Stimulated activated CD4-positive, alpha-beta T cell treated with anti-CD3 and anti-CD28 coated beads, Interleukin-12 subunit alpha, Interleukin-12 subunit beta, amount 100 ng/mL, for 48 hours (primary cell): ENCODE measurements around the gene FGD5.
"Not testable (repeated sequence)": the region's sequence is repeated elsewhere in the genome, so short reads cannot be mapped to it uniquely, and the experiment has no call there.

Experiments
- DNase-seq, 3 donors: peaks; one replicate each; pipeline ENCODE4 v3.0.0-alpha.2; 2020; ENCODE audit warnings: low read depth in 2 of 3, low spot score in 1 of 3

FGD5 gene

DNA sequence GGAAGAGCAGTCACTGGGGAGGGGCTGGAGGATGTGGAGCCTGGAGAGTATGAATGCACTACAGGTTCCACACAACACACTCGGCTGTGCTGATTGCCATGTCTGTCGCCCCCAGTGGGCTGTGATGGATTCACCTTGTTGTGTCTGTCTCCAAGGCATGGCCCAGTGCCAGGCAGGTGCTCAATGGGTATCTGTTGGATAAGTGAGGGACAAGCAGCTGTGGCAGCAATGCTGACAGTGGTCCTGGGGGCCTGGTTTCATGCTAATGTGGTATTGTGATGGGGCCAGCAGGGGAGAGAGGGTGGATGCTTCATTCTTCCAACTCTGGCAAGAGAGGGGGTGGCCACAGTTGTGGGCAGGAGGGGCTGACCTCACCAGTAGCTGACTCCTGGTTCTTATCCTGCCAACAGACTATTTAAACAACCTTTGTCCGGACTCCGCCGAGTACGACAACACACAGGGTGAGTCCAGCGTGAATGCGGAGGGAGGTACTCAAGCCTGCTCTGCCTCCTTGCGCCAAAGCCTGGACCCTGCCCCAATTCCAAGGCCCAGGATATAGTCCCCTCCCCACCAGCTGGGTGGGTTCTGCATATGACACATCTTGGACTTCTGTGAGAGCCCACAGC lies 81.3 kb downstream of the FGD5 start:
- no peak for DNase-seq

DNA sequence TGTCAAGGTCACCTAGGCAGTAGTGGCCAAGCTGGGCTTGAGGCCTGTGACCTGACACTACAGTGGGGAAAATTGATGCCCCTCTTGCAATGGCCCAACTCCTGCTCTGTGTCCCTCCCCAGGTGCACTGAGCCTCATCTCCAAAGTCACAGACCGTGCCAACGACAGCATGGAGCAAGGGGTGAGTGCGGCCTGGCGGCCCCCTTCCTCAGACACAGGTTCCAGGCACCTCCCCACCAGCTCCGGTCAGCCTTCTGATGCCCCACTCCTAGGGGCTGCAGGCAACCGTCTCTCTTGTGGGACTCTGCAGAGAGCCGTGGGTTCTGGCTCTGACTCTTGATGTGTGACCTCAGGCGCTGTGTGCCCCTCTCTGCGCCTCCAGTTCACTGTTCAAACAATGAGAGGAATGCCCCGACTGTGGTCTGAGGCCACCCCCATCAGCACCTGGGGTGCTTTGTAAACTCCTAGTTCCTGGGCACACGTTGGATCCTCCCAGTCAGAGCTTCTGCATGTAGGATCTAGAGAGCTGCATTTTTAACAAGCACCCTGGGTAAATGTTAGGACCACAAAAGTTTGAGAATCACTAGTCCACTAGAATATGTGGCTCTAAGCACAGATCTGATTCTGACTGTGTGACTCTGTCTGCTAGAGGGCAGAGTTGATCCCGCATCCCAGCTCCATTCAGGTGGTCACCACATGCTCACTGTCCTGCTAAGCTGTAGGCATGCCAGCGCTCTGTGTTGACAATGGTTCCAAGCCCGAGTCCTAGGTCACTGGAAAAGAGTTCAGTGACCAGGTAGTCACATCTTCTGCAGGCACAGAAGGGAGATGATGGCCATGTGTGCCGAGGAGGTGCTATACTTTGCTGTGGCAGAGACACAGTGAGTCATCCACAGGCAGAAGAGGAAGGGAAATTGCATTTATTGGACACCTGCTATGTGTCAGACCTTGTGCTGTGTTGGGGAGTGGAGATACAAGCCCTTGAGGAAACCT lies 82.4 kb downstream of the FGD5 start:
- DNase-seq, result no peak

DNA sequence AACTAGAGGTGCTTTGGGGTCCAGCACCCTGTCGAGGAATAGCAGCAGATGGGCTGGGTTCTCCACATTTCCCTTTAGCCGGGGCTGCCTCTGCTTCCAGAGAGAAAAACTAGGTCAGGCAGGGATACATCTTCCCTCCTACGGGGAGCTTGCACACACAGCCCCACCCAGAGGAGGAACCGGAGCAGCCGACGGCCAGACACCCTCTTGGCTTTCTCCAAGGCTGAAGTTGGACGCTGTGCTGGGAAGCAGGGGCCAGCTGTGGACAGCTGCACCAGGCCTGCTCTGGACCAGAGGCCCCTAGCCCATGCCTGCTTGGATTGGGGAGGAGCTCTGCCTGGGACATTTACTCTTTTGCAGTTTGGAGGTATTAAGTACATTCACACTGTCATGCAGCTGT lies 84.0 kb downstream of the FGD5 start:
- no peak for DNase-seq

DNA sequence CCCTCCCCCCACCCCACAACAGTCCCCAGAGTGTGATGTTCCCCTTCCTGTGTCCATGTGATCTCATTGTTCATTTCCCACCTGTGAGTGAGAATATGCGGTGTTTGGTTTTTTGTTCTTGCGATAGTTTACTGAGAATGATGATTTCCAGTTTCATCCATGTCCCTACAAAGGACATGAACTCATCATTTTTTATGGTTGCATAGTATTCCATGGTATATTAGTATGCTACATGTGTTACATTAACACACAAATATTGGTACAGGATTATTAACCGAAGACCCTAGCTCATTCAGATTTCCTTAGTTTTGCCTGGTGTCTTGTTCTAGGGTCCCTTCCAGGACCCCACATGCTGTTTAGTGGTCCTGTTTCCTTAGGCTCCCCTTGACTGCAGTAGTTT lies 84.7 kb downstream of the FGD5 start:
- DNase-seq, result not testable (repeated sequence)

DNA sequence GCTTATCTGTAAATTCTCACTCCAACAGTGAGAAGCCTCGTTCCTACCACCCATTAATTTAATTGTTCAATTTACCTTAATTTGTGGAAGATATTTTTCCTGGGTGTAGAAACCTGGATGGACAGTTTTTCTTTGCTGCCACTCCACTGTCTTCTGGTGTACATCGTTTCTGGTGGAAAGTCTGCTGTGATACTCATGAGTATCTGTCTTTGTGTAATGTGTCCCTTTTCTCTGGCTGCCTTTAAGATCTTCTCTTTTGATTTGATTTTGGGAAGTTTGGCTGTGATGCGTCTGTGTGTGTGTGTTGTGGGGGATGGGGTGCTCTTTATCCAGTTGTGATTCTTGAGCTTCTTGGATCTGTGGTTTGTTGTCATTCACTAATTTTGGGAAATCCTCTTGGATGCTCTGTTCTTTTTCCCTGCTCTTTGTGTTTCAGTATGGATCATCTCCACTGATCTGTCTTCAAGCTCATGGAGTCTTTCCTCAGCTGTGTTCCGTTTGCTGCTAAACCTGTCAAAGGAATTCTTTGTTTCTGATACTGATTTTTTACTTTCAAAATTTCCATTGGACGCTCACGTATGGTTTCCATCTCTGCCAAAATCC lies 86.4 kb downstream of the FGD5 start:
- no peak for DNase-seq

DNA sequence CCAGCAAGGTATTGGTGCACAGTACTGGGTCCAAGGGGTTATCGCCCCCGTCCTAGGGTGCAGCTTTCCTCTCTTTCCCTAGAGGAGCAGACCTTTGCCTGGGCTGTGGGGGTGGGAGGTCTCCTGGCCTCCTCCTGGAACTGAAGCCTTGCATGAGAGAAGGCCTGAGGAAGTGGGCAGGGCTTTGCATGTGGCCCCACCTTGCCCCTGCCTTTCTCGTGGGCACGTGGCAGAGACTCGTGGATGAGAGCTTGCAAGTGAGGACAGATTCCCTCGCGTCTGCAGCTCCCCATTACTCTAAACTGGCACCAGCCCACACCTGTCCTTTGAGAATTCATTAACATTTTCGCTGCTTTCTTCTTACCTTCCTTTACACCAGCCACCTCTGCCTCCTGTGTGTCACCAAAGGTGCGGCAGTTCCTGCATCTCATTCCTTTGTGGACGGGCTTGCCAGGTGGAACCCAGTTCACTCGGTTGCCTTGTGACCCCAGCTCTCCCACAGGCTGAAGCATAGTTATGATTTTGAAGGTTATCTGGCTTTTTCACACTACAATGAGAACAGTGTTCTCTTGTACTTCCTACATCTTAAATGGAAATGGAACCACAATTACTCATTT lies 87.7 kb downstream of the FGD5 start:
- no peak for DNase-seq

DNA sequence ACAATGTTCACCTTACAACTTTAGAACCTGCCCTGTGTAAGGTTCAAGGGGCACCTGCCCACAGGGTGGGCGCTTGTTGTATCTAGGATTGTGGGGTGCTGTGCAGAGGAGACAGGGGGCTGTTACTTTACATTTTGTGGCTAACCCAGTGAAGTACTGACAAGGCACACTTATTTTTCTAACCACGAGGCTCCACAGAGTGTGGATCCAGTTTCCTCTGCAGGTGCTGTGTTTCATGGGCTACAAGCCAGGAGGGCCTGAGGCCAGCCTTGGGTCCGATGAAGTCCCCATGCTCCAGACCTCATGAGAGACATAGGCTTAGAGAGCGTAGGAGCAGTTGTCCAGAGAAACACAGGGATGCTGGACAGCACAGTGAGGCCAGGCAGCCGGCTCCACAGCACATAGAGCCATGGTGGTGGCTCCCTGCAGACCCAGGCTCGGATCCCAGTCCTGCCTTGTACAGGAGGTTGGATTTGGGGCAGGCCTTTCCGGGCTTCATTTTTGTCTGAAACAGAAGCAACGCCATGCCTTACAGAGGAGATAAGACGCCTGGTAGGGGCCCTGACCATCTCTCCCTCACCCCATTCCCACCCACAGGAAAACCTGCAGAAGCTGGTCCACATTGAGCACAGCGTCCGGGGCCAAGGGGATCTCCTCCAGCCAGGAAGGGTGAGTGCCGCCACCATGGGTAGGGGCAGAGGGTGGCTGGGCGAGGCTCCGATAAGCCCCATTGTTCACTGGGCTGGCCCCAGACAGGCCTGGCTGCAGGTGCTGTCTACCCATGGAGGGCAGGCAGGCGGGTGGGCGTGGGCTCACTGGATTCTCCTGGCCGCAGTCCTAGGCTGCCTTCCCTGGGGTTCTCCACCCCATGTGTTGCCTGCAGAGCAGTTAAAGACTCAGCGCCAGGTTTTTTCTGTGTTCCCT lies 88.5 kb downstream of the FGD5 start:
- no peak for DNase-seq

DNA sequence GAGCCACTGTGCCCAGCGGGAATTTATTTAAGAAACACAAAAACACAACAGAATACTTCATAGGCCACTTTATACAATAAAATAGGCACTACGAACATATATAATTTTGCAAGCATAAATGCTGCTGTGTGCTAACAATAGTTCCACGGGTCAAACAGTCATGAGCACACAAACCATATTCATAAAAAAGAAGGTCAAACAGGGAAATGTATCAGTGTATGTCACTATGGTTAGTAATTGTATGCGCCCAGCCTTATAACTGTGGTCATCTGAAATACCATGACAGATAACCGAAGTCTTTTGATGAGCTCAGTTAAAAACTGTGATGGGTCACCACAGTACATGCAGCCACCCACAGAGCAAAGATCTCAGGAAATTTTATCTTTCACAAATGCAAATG lies 90.5 kb downstream of the FGD5 start:
- DNase-seq, result no peak

DNA sequence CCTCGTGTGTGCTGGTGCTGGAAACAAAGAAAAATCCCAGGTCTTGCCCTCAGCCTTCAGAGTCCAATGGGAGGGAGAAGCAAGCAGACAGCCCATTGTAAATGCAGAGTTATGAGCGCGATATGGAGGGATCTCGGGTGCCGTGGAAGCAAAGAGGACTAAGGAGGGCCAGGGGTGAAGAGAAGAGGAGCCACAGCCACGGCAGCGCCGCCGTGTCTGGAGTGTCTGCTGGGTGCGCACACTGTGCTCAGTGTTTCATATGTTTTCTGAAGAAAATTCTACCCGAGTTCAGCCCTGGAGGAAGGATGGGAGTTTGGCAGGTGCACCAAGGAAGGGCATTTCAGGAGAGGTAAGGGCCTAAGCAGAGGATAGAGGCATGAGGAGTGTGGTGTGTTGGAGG lies 92.9 kb downstream of the FGD5 start:
- no peak for DNase-seq

DNA sequence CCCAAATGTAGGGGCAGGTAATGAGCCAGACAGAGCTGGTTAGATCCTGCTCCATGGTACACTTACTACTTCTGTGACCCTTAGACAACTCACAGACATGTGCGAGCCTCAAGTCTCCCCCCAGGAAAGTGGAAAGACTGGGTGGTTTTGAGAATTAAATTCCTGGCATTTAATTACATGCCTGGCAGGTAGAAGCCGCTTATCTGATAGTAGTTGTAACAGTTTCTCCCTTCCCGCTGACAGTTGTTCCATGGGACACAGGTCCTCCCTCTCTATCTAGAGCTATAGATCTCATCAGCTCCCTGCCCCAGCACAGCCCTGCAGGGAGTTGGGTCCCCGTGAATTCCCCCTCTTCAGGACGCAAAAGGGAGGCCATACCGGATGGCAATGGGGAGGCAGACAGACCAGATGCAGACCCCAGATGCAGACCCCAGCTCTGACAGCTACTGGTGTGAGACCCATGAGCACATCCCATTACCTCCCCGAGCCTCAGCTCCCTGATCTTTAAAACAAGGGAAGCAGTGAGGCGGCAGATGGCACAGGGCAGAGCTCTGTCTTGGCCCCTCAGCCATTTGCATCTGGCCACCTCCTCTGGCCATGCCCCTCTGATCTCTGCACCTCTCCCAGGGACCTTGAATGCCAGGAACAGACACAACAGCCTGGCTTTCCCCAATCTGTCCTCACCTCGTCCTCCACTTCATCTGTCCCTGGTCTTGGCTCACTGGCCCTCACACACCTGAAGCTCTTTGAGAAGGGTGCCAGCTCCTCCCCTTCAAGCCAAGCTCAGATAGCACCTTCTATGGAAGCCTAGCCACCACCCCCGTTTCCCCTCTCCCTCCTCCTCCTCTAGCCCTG lies 94.5 kb downstream of the FGD5 start:
- DNase-seq, result no peak

DNA sequence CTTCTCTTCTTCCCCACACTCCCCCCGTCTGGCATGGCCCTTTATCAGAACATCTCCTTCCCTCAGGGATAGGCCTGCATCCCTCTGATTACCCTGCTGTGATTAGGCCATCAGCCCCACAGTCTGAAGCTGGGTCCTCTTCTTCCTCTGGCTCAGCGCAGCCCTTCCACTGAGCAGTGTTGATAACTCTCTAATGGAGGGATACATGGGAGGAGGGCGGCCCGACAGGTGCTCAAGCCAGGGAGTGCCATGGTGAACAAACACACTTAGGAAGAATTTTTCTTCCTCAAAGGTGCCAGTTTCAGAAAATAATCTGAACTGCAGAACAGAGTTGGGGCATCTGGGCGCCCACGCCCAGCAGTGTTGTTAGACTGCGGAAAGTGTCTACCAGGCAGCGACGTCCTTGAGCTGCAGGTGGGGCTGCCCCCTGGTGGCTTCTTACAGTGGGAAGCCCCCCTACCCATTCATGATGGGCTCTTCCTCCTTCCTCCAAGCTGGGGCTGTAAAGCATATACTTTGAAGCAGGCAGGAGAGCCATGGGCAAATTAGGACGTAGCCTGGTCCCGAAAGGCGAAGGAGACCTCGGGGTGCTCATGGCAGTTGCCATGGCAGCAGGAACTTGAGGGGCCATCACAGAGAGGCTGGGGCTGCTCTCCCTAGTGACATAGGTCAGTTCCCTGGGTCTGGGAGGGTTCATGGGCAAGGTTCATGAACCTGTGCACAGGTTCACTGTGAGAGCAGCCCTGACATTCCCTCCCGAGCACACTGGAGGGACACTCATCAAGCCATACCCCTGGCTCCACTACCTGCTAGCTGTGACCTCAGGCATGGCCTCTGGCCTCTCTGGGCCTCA lies 95.4 kb downstream of the FGD5 start:
- no peak for DNase-seq

DNA sequence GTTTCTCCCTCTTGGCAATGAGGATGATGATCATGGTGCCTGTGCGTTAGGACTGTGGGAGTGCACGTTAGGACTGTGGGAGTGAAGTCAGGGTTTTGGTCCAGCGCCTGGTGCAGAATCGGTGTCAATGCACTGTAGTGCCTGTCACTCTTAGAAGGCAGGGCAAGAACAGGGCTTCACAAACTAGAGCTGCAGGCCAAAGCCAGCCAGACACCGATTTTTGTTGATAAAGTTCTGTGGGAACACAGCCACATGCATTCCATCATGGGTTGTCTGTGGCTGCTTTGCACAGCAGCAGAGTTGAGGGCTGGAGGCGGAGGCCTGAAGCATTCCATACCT lies 96.0 kb downstream of the FGD5 start:
- DNase-seq, result no peak

DNA sequence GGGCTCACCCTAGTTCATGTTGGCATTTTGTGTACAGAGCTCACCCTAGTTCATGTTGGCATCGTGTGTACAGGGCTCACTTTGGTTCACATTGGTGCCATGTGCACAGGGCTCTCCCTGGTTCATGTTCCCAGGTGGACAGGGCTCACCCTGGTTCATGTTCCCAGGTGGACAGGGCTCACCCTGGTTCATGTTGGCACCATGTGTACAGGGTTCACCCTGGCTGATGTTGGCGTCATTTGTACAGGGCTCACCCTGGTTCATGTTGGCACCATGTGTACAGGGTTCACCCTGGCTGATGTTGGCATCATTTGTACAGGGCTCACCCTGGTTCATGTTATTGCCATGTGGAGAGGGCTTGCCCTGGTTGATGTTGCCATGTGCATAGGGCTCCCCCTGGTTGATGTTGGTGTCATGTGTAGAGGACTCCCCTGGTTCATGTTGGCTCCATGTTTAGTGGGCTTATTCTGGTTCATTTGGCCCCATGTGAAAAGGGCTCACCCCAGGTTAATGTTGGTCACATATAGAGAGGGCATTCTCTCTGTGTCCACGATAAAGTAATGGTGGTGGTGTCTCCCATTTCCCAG lies 97.0 kb downstream of the FGD5 start:
- no peak for DNase-seq

DNA sequence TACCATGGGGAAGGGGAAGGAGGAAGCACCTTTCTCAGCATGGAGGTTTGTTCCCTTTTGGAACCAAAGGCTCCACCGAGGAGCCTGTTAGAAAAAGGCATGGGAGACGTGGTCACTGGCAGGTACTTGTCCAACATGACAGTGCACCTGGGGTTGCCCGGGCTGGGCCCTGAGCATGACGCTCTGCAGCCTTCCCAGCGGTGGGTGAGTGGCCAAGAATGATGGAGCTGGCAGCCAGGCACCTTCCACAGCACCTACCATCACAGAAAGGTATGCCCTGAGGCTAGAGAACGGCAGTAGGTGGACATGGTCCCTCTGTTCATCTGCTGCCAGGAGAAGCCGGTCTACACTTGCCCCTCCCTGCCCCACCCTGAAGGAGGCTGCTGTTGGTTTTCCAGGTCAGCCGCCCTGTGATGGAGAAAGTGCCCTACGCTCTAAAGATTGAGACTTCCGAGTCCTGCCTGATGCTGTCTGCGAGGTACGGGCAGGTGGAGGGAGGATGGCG lies 99.6 kb downstream of the FGD5 start:
- no peak for DNase-seq

DNA sequence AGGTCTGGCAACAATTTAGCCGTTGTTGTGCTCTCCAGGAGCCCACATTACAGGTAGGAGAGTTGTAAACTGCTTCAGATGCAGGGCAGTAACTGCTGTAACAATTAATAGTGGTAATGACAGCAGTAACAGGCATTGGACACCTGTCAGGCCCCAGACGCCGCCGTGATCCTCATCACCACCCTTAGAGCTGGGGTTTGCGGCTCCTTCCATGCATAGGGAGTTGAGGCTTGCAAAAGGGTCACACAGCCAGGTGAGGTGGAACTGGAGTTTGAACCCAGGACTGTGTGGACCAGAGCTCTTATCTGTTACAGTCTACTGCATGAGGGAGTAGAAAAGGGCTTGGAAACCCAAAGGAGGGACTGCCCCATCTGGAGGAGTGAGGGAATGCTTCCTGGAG lies 101.8 kb downstream of the FGD5 start:
- no peak for DNase-seq

DNA sequence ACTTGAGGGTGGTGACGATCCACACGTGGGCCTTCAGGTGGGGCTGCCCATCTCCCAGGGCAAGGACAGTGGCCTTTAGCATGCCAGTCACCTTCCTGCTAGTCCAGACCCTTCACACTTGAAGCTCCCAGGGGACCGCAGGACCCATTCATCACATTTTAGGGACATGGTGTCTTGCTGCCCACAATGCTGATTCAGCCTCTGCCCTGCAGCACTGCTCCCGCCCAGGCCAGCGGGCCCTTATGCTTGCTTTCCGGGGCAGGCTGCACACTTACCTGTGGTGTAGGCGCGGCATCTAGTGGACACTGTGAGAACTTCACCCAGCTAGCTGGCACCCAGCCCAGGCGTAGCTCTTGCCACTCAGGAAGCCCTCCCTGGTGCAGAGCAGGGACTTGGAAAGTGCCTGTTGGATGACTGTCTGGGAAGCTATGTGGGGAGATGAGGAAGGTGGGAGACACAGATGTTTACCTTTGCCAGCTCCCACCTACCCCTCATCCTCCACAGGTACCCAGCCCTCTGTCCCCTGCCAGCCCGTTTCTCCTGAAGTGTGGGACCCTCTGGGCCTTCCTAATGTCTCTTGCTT lies 102.4 kb downstream of the FGD5 start:
- DNase-seq, result peak; percentile 69 to 79 (median 71)

DNA sequence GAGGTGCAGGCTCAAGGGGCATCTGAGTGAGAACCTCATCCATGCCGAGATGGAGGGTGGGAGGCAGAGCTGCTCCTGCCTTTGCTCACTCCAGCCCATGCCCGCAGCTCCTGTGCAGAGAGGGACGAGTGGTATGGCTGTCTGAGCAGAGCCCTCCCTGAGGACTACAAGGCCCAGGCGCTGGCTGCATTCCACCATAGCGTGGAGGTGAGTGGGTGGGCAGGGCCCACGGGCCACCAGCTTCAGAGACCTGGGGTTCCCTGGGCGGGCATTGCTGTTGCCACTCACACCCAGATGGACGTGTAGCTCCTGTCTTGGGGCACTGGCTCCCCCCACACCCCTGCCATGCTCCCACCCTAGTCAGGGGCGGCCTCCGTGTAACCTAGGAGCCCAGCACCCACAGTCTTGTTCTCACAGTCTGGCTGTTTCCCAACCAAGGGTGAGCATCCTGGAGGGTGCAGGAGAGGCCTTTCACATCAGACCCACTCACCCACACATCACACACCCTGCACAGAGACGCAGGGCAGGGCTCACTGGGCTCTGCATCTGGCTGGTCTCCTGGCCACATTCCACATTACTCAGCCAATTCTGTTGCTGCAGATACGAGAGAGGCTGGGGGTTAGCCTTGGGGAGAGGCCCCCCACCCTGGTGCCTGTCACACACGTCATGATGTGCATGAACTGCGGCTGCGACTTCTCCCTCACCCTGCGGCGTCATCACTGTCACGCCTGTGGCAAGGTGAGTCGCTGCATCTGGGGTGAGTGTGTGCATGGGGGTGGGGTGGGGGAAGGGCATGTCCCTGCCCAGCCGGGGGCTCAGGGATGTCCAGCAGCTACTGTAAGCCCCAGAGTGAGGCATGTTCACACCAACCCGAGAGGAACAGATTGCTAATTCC lies 103.3 kb downstream of the FGD5 start:
- no peak for DNase-seq
